Ascending aorta (tissue), 2 donors: Measurements from ENCODE around the gene ARL6IP4. TPM values are rescaled to one million over a fixed set of nuclear protein-coding genes. Genes with fewer than 3 reads are reported as not detected.

Experiments used
- DNase-seq, 2 donors: peaks; one replicate each; pipeline ENCODE4 v3.0.0-alpha.2; 2019; ENCODE audit warnings: low spot score in 2 of 2
- H3K27ac ChIP-seq, 2 donors: fragments of 200-600 bp; sonication (generic); one replicate each; pipeline ENCODE4 v1.5.1; 2016 to 2017; ENCODE audit warnings: mild to moderate bottlenecking in 1 of 2
- H3K27me3 ChIP-seq: fragments of 200-600 bp; sonication (generic); one replicate; pipeline ENCODE4 v1.5.1; 2017
- H3K36me3 ChIP-seq, 2 donors: fragments of 200-600 bp; sonication (generic); one replicate each; pipeline ENCODE4 v1.5.1; 2016
- H3K4me1 ChIP-seq, 2 donors: fragments of 200-600 bp; sonication (generic); one replicate each; pipeline ENCODE4 v1.5.1; 2016 to 2017; ENCODE audit warnings: mild to moderate bottlenecking in 1 of 2
- H3K4me3 ChIP-seq, 2 donors: fragments of 200-600 bp; sonication (generic); one replicate each; pipeline ENCODE4 v1.5.1; 2016 to 2017; ENCODE audit warnings: mild to moderate bottlenecking in 1 of 2
- H3K9me3 ChIP-seq, 2 donors: fragments of 200-600 bp; sonication (generic); one replicate each; pipeline ENCODE4 v1.5.1; 2016
- intact Hi-C: fragments of 100-400 bp; cut with DNase I; formaldehyde crosslinking; loops from one replicate; pipeline ENCODE4 v1.15.1; 2023
- total RNA-seq: library from RNA; depleted of rRNA; stranded (reverse); fragments of >200 nt; gene quantifications from one replicate; pipeline ENCODE4 v1.1.0, GENCODE V29; 2016
- TF ChIP-seq, protein P1 (sequence below), 3 experiments: fragments of 200-600 bp in 2 of 3; fragments of 450-650 bp in 1 of 3; sonication (generic) in 2 of 3; IDR thresholded peaks; one replicate each; pipeline ENCODE4 v1.5.1; 2016 to 2019; ENCODE audit warnings: antibody characterized with exemption in 3 of 3, mild to moderate bottlenecking in 1 of 3, moderate library complexity in 1 of 3

Gene ARL6IP4
- total RNA-seq, 1 donor from 2014 or later, result 197 TPM

GRCh38 chr12:122959566-122960192 lies 20.8 kb upstream of the ARL6IP4 start:
- no peaks in the 10 kb centered on the region for H3K9me3 ChIP-seq
- no peak for DNase-seq
- no peaks in the 10 kb centered on the region for H3K27me3 ChIP-seq
- no peak overlapping the region for H3K27ac ChIP-seq
- H3K4me3 ChIP-seq, result no peak overlapping the region
- TF ChIP-seq, protein P1, sequence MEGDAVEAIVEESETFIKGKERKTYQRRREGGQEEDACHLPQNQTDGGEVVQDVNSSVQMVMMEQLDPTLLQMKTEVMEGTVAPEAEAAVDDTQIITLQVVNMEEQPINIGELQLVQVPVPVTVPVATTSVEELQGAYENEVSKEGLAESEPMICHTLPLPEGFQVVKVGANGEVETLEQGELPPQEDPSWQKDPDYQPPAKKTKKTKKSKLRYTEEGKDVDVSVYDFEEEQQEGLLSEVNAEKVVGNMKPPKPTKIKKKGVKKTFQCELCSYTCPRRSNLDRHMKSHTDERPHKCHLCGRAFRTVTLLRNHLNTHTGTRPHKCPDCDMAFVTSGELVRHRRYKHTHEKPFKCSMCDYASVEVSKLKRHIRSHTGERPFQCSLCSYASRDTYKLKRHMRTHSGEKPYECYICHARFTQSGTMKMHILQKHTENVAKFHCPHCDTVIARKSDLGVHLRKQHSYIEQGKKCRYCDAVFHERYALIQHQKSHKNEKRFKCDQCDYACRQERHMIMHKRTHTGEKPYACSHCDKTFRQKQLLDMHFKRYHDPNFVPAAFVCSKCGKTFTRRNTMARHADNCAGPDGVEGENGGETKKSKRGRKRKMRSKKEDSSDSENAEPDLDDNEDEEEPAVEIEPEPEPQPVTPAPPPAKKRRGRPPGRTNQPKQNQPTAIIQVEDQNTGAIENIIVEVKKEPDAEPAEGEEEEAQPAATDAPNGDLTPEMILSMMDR (IDR thresholded peaks at IDR 0.05), result no peak
- peaks cover 9 to 11% of the 10 kb centered on the region in 2 donors for H3K36me3 ChIP-seq
- intact Hi-C loops, result loop anchor here (10.0 kb wide), 1 partner anchor 325 kb away; no protein-coding TSS in a partner anchor
- peaks cover 4 to 12% of the 10 kb centered on the region in 2 donors for H3K4me1 ChIP-seq

GRCh38 chr12:122960193-122960569 lies 20.3 kb upstream of the ARL6IP4 start:
- no peak overlapping the region for H3K4me3 ChIP-seq
- intact Hi-C loops, result no loop called here
- H3K27me3 ChIP-seq, result no peaks in the 10 kb centered on the region
- peaks cover 9 to 11% of the 10 kb centered on the region in 2 donors for H3K36me3 ChIP-seq
- no peak overlapping the region for H3K27ac ChIP-seq
- DNase-seq, result no peak
- TF ChIP-seq, protein P1 (IDR thresholded peaks at IDR 0.05), result no peak
- peaks cover 4 to 16% of the 10 kb centered on the region in 2 donors for H3K4me1 ChIP-seq
- no peaks in the 10 kb centered on the region for H3K9me3 ChIP-seq

DNA sequence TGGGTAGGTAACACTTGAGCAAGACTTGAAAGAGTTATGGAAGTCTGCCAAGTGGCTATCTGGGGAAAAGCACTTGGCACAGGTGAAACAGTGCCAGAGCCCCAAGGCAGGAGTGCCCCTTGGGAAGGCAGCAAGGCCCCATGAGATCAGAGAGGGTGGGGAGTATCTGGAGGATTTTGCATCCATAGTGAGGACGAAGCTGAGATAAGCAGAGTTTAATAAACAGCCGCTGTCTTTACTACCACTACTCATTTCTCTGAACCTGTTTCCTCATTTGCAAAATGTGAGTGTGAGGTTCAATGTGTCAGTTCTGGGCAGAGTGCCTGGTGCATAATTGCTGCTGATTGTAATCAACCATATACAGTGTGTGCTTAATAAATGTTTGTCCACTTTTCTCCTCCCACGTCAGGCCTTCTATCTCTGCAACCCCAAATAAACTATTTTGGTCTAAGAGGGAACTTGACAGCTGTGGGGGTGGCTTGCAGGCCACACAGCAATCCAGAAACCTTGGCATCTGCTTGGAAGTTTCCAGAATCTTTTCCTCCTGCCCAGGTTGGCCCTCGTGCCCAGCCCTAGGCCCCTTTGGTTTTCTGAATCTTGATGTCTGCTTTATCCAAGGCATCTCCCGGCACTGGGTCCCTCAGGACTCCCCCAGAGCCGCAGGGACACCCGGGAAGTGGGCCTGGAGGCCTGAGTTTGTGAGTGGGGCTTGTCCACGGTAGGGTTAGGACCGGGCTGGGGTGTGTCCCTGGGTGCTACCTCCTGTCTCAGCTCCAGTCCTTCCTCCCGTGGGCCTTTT lies 18.8 kb upstream of the ARL6IP4 start:
- H3K27me3 ChIP-seq, result no peaks in the 10 kb centered on the region
- DNase-seq, result no peak
- TF ChIP-seq, protein P1 (IDR thresholded peaks at IDR 0.05), result no peak
- no peak overlapping the region for H3K4me3 ChIP-seq
- peaks cover 4 to 26% of the 10 kb centered on the region in 2 donors for H3K4me1 ChIP-seq
- no peak overlapping the region for H3K27ac ChIP-seq
- peaks cover 9 to 11% of the 10 kb centered on the region in 2 donors for H3K36me3 ChIP-seq
- intact Hi-C loops, result no loop called here
- no peaks in the 10 kb centered on the region for H3K9me3 ChIP-seq

GRCh38 chr12:122963941-122964265 lies 16.6 kb upstream of the ARL6IP4 start:
- H3K36me3 ChIP-seq, result peaks cover 7 to 9% of the 10 kb centered on the region in 2 donors
- intact Hi-C loops, result no loop called here
- DNase-seq, result peak in 1 of 2 donors; percentile 65
- no peaks in the 10 kb centered on the region for H3K9me3 ChIP-seq
- H3K27ac ChIP-seq, result no peak overlapping the region
- peaks cover 4 to 26% of the 10 kb centered on the region in 2 donors for H3K4me1 ChIP-seq
- no peaks in the 10 kb centered on the region for H3K27me3 ChIP-seq
- H3K4me3 ChIP-seq, result peak overlapping the region in 1 of 2 donors; percentile 21
- TF ChIP-seq, protein P1 (IDR thresholded peaks at IDR 0.05), result no peak

- intact Hi-C loops, result loop anchor here (5.0 kb wide), 2 partner anchors 67 to 268 kb away; partner anchors contain the start of genes MPHOSPH9, MTRFR and VPS37B
- H3K9me3 ChIP-seq, result no peaks in the 10 kb centered on the region
- no peaks in the 10 kb centered on the region for H3K27me3 ChIP-seq
- peaks cover 4 to 26% of the 10 kb centered on the region in 2 donors for H3K4me1 ChIP-seq
- peaks cover 3 to 5% of the 10 kb centered on the region in 2 donors for H3K36me3 ChIP-seq
- TF ChIP-seq, protein P1 (IDR thresholded peaks at IDR 0.05), result no peak
- DNase-seq, result peak in 1 of 2 donors; percentile 54
- H3K4me3 ChIP-seq, result peak overlapping the region in 1 of 2 donors; percentile 73
- no peak overlapping the region for H3K27ac ChIP-seq
These were observed 15.8 kb upstream of the ARL6IP4 start for GRCh38 chr12:122964439-122965257.
